HG02763 (cell line): Measurements from ENCODE around the gene SPTLC2.

Experiments
- ATAC-seq: cut with Tn5 transposase; IDR thresholded peaks from one replicate; pipeline ENCODE4 v1.9.1; 2021; ENCODE audit warnings: mild to moderate bottlenecking, moderate library complexity; ENCODE audit not compliant: unreplicated experiment

SPTLC2 gene

DNA sequence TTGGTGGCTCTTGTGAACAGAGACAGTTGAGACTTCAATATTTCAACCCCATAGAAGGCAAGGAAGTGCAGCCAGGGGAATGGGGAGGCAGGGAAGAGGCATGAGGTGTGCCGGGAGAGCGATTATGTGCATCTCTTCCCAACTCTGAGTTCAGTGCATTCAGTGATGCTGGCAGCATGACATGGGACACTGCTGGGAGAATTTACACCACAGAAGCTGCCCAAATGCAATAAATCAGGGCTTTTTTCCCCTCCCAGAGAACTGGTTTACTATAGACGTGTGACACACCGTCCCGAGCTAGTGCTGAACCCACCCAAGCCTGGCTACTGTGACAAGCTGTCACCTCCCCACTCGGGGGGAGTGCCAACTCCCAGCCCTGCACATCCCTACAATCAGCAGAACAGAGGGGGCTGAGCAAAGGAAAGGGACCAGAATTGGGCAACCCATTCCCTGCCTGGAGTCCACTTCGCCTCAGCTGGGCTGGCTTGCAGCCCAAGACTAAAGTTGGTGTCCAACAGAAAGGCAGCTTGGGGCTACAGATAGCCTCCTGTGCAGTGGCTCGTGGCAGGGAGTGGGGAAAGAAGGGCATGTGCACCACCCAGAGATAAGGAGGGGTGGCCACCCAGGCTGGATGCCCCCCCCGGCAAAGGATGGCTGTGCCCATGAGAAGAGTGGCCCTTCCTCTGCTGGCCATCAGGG lies 141.8 kb downstream of the SPTLC2 start:
- no peak for ATAC-seq

DNA sequence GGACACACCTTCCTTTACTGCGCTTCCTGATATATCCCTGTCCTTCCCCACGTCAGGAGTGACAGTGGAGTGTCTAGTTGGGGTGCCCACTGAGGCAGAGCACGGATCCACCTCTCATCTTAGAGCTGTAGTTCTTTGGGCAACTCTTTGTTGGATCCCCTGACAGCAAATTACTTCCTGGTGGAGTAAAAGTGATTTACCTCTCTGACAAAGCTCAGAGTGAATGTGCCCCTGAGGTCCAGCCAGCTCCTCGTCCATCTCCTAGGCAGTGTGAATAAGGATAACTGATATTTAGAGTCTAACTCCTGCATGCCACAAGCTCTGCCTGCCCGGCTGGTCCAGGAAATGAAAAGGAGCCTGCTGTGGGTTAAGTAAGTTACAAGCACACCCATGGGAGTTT lies 142.5 kb downstream of the SPTLC2 start:
- no peak for ATAC-seq

DNA sequence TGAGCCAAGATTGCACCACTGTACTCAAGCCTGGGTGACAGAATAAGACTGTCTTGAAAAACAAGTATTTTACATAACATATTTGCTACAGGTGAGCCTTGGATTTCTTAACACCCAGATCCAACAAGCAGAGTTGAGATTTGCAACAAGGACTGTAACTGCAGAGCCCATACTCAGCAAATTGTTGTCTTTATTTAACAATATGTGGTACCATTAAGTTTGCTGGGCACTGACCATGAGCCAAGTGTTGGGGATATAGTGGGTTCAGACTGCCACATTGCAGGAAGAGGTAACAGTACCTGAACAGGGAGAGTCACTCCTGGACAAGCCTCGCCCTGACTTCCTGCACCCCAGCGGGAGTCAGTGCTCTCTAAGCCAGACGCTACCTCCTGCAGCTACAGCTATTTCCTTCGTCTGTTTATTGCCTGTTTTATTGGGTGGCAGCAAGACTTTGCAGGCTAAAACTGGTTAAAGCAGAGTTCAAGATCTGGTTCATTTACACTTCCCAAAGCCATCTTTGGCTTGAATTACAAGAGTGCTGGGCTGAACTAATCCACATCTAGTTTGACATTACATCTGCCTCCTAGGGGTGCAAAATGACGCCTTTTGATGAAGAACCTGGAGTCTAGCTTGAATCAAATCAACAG lies 146.1 kb downstream of the SPTLC2 start:
- no peak for ATAC-seq

DNA sequence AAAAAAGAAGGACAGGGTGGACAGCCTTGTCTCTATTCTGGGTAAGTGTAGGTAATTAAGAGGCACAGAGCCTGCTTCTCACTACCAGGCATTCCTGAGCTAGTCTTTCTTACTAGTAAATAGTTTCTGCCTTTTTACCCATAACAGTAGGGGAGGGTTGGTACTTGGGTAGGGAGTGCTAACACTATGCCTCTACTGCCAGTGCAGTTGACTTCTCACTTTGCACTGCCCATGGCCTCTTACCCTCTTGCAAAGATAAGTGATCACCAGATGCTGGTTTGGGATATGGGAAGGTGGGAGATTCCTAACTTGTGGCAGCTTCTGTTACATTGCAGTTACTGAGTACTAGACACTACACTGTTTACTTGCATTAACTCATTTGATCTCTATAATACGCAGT lies 146.9 kb downstream of the SPTLC2 start:
- no peak for ATAC-seq

DNA sequence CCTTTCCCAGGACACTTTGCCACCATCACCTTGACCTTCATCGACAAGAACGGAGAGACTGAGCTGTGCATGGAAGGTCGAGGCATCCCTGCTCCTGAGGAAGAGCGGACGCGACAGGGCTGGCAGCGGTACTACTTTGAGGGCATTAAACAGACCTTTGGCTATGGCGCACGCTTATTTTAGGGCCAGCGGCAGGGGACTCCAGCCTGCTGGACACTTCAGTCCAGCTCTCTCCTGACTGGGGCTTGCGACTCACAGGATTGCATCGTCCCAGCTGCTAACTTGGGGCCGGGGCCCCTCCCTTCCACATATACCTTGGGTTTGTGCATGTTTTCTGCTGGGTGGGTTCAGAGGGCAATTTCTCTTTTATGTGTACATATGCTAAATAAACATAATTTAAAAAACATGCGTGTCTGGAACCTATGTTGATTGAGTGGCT lies 147.4 kb downstream of the SPTLC2 start:
- no peak for ATAC-seq

DNA sequence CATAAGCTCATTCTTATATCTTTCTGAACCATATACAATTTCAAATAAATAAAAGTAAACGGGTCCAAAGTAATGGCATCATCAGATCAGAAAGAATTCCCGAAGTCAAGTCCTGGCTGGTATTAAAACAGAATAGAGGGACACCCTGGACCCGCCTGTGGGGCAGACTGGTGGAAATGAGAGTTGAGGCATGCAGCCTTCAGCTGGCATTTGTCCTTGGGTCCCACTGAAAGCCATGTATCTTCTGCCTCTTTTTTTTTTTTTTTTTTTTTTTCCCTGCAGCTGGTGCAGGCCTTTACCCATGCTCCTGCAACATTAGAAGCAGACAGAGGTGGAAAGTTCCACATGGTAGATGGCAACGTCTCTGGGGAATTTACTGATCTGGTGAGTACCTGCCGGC lies 148.6 kb downstream of the SPTLC2 start:
- no peak for ATAC-seq

DNA sequence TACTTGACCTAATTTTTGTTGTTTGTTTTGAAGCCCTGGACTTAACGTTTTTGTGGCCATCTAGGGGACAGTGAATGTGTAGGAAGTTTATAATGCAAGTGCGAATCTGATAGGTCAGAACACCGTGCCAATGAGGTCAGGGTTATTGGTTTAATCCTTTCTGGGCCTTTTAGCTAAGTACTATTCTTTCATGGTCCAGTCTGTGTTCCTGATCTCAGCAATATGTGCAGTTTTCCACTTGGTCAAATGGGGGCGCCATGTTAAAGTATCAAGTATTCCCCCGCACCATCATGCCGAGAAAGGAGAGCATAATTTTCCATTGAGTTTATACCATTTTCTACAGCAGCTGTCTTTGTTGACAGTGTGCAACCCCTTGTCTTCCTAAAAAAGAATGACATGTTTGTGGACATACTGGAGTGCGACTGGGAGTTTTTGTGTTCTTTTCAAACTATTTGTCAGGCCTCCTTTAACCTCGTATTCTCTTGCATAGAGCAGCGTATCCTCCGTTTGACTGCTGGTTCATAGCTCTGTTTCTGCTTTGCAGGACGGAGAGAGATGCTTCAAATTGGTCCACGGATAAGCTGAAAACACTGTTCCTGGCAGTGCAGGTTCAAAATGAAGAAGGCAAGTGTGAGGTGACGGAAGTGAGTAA lies 157.2 kb downstream of the SPTLC2 start:
- ATAC-seq = no peak

DNA sequence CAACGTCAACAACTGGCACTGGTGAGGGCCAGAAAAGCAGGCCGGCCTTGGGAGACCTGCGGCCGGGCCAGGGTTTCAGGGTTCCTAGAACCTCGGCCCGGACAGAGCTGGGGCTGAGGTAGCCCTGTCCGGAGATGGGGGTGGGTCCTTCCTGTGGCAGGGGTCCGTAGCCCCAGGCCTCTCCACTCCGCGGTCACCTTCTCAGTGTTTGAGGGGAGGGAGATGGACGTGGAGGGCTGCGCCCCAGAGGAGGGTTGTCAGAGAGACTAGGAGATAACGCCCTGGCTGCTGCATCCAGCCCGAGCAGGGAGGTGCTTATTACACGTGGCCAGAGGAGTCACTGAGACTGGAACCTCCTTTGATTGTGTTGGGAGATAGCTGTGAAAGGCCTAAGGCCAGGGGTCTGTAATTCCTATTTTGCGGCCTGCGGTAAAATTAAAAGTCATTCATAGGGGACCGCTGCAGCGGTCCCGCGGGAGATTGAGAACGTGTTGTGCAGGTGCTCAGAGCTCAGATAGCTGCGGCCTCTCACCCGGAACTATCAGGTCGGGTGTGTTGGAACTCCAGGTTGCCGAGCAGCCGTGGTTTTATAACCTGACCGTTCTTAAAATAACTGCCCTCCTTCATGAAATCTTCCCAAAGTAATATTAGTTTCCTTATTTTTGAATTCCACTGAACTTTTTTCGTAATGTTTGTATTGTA lies 158.0 kb downstream of the SPTLC2 start:
- peak; percentile 7 for ATAC-seq

DNA sequence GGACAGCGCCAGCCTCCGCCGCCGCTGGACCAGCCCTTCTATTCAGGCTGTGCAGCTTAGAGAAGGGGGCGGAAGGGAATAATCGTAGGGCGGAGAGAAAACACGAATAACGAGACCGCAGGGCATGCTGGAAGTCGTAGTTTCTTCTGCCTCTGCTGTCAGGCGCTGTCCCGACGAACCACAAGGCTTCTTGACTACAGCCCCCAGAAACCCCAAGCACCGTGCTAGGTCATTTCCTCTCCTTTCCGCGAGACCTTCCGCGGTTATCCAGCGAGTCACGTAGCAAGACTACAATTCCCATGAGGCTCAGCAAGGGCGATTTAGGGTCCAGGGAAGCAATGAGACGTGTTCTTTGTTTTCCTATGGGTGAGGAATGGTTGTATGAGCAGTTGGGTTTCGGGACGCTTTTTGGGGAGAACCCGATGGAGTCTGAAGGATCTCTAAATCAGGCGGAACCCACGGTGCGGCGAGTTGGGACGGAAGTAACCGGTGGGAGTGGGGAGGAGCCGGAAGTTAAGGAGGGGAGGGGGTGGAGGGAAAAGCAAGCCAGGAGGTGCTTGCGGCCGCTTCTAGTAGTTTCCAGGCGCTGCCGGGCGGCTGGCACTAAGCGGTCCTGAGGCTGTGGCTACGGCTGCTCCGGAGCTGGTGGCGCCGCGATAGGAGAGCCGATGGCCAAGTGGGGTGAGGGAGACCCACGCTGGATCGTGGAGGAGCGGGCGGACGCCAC lies 158.8 kb downstream of the SPTLC2 start, which contains the start of the genes AHSA1 and VIPAS39:
Gene AHSA1, plus strand, starts transcription at position 572 of the 727 bp plus-strand sequence. Its CDS starts 97 bp downstream, at position 669.
Gene VIPAS39, minus strand, starts transcription at position 80 of the 727 bp plus-strand sequence. CDS start 3,499 bp downstream, outside the sequence.
- ATAC-seq = peak; percentile 90

DNA sequence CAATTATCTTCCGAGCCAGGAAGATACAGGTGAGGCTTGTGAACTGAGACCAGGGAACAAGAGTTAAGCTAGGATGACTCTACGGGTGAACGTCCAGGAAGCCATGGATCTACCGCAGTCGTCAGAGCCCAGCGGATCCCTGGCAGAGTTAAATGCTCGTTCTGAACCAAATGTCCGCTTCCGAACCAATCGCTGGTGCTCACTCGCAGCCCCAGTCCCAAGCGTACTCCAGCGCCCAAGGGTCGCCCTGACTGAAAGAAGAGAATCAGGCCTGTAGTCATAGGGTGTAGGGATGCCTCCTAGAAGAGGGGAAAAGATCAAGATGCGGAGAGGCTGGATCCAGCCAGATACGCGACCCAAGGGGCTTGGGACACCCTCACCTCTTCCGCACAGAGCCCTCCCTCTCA lies 159.3 kb downstream of the SPTLC2 start:
- ATAC-seq = no peak
